ENCODE results near the gene TEK.

DNA sequence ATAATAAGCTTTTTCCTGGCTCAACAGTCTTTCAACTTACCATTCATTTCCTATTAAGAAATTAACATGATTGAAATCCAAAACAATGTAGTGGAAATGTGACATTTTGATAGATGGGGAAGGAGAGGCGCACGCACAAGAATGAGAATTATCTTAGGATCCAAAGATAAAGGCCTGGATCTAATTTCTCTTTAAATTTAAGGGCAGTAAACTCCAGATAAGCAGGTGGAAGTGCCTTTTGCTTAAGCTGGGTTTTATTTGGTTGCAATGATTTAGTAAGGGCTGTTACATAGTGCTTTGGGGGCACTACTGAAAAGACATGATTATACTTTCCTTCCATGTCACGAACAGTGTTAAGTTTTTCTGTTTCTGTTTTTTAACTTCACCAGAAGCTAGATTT lies 170.6 kb downstream of the TEK start:
- TF ChIP-seq, protein P1, sequence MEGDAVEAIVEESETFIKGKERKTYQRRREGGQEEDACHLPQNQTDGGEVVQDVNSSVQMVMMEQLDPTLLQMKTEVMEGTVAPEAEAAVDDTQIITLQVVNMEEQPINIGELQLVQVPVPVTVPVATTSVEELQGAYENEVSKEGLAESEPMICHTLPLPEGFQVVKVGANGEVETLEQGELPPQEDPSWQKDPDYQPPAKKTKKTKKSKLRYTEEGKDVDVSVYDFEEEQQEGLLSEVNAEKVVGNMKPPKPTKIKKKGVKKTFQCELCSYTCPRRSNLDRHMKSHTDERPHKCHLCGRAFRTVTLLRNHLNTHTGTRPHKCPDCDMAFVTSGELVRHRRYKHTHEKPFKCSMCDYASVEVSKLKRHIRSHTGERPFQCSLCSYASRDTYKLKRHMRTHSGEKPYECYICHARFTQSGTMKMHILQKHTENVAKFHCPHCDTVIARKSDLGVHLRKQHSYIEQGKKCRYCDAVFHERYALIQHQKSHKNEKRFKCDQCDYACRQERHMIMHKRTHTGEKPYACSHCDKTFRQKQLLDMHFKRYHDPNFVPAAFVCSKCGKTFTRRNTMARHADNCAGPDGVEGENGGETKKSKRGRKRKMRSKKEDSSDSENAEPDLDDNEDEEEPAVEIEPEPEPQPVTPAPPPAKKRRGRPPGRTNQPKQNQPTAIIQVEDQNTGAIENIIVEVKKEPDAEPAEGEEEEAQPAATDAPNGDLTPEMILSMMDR (IDR thresholded peaks at IDR 0.05) = no peak
- TF ChIP-seq POLR2A (IDR thresholded peaks at IDR 0.05) = no peak
- no peak for TF ChIP-seq POLR2AphosphoS5 (IDR thresholded peaks at IDR 0.05)
- no peak for TF ChIP-seq EP300 (IDR thresholded peaks at IDR 0.05)

Measured in stomach (tissue), 4 donors.